AG09319 (cell line): ENCODE results near the gene HEATR9.

Source experiments
- DNase-seq: peaks from one replicate; pipeline ENCODE4 v3.0.0-alpha.2; 2010; ENCODE audit warnings: low read depth; ENCODE audit errors: extremely low read depth
- TF ChIP-seq, protein P1 (sequence below): IDR thresholded peaks from 2 replicates; pipeline ENCODE4 v1.5.1; 2011; ENCODE audit warnings: low read depth, mild to moderate bottlenecking, inconsistent platforms, low read length, moderate library complexity

Gene HEATR9

DNA sequence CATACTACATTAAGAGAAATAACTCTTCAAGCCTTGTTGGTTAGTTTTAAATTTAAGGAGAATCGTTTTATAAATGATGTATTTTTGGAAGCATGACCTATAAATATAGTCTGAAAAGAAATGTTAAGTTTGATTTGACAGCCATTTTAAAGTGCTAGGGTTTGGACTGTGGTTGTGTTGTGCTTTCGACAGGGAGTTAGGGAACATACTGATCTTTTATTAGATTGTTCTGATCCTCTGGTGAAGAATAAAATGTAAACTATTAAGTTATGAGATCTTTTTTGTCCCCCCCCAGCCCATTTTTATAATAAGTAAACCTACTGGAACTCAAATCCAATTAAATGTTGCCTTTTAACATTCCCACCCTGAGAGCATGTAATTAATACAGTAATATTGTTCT, 47.4 kb downstream of the HEATR9 start:
- TF ChIP-seq, protein P1, sequence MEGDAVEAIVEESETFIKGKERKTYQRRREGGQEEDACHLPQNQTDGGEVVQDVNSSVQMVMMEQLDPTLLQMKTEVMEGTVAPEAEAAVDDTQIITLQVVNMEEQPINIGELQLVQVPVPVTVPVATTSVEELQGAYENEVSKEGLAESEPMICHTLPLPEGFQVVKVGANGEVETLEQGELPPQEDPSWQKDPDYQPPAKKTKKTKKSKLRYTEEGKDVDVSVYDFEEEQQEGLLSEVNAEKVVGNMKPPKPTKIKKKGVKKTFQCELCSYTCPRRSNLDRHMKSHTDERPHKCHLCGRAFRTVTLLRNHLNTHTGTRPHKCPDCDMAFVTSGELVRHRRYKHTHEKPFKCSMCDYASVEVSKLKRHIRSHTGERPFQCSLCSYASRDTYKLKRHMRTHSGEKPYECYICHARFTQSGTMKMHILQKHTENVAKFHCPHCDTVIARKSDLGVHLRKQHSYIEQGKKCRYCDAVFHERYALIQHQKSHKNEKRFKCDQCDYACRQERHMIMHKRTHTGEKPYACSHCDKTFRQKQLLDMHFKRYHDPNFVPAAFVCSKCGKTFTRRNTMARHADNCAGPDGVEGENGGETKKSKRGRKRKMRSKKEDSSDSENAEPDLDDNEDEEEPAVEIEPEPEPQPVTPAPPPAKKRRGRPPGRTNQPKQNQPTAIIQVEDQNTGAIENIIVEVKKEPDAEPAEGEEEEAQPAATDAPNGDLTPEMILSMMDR: no peak
- DNase-seq: no peak

DNA sequence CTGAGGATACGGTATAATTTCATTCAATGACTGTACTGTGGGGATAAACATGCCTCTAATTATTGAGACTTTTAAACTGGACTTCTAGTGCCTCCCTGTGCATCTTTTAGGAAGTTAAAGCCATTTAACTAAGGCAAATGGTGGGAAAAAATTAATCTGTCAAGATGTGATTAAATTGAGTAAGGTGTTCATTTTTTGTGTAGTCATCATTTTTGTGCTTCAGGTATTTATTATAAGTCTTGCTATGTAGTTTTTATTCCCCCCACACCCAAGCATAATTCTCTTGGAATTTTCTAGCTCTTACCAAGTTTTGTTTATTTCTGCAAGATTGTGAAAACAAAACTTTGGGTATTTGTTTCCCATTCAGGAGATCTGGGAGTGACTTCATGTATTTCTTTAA, 49.2 kb downstream of the HEATR9 start:
- no peak for DNase-seq
- TF ChIP-seq, protein P1: no peak

DNA sequence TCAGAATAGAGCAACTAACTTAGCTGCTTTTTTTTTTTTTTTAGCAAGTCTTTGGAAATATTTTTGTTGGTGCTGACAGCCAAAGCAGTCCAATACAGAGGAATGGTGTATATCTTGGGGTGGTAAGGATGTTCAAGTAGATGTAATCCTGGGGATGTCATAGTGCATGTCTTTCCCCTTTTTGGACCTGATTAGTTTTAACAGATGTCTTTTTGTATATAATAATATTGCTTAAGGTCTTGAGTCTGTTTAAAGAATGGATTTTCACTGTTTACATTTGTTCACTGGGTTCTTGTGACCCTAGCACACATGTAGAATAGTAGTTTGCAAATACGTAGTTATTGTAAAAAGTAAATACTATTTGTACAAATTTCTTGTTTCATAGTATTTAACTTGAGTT, 51.5 kb downstream of the HEATR9 start:
- TF ChIP-seq, protein P1: no peak
- no peak for DNase-seq

DNA sequence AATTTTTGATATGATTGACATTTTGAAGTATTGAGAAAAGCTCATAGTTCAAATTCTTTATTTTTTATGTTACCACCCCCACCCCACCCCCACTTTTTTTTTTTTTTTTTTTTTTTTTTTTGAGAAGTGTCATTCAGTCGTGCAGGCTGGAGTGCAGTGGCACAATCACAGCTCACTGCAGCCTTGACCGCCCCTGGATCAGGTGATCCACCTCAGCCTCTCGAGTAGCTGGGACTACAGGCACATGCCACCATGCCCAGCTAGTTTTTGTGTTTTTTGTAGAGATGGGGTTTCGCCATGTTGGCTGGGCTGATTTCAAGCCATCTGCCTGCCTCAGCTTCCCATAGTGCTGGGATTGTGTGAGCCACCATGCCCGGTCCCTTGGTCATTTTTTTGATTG, 52.0 kb downstream of the HEATR9 start:
- TF ChIP-seq, protein P1: no peak
- no peak for DNase-seq

DNA sequence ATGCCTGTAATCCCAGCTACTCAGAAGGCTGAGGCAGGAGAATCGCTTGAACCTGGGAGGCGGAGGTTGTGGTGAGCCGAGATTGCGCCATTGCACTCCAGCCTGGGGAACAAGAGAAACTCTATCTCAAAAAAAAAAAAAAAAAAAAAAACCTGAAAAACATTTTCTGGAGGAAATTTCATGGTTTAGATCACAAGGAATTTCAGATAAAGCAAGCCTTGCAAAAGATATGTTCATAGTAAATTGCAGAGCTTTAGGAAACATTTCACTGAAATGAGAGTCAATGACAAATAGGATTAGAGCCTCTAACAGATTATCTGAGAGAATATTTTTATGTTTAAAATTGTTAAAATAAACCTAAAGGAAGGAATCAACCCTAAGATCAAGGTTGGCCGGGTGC, 56.2 kb downstream of the HEATR9 start:
- DNase-seq: no peak
- TF ChIP-seq, protein P1: no peak

DNA sequence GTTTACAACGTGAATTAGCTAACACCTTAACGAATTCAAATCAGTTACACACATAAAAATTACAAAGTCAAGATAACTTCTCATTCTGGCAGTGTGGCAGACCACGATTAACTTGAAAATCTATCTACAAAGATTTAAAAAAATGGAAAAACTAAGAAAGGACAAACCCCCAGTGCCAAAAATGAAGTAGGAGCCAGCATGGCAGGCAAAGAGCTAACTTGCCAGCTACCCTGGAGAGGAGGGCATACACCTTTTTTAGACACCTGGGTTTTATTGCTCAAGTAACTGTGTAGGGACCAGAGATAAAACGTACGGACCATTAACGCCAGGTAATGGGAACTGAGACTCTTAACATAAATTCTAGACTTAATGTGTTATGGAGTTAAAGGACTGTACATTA, 56.9 kb downstream of the HEATR9 start:
- no peak for DNase-seq
- TF ChIP-seq, protein P1: no peak

DNA sequence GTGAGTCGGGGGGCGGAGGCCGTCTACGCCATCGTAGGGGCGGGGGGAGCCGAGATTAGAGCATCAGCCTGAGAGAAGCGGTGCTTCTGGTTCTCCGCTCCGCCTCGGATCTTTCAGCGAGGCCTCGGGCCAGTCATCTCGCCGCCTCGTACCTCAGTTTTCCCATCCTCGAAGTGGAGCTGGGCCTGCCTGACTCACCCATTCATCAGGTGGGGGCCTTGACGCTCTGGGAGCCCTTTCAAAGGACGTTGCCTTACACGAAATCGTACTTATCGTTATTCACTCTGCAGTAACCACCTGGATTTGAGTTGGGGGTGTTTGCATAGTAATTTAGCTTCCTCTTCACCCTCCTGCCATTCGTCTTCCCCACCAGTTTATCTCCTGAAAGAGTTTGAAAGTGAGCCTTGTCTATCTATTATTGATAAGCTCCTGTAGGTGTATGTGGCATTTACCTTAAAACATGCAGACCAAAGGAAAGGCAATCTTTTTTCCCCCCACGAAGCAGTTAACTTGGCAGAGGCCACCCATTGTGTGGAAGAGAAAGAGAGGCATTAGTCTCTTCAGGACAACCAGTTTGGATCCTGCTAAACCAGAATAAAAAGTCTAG, 58.7 kb downstream of the HEATR9 start:
- TF ChIP-seq, protein P1: no peak
- no peak for DNase-seq
